ENCODE measurements around the gene ACTG1. TPM values are rescaled to one million over a fixed set of nuclear protein-coding genes. Genes with fewer than 3 reads are reported as not detected.
A peak's percentile ranks its signal among the peaks of the same experiment; 100 is the strongest.

The ACTG1 gene
- total RNA-seq, 1 donor = 8,913 TPM

GRCh38 chr17:81545160-81545949, 32.8 kb upstream of the ACTG1 start:
- no peak for DNase-seq (ENCODE audit: low read depth in 2 of 3, low spot score in 2 of 3)

- no peak for DNase-seq (ENCODE audit: low read depth in 2 of 3, low spot score in 2 of 3)
Measured at GRCh38 chr17:81544281-81544974, 31.8 kb upstream of the ACTG1 start.

GRCh38 chr17:81543756-81544155, 31.2 kb upstream of the ACTG1 start:
- no peak for DNase-seq (ENCODE audit: low read depth in 2 of 3, low spot score in 2 of 3)

DNA sequence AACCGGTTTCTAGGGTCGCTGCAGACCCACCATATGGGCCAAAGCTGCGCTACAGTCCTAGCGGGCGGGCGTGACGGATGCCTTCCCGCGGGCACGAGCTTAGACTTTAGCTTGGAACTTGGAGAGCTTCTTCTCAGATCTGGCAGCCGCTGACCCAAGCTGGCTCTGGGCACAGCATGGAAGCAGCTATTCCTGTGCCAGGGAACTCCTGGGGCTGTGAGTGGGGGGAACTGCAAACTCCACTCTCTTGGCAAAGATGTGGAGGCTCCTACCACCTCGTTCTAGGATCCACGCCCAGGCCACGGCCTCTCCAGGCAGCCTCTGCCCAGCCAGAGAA, 30.7 kb upstream of the ACTG1 start:
- DNase-seq (ENCODE audit: low read depth in 2 of 3, low spot score in 2 of 3) = no peak

- no peak for DNase-seq (ENCODE audit: low read depth in 2 of 3, low spot score in 2 of 3)
Measured at GRCh38 chr17:81542431-81543338, 30.1 kb upstream of the ACTG1 start.

DNA sequence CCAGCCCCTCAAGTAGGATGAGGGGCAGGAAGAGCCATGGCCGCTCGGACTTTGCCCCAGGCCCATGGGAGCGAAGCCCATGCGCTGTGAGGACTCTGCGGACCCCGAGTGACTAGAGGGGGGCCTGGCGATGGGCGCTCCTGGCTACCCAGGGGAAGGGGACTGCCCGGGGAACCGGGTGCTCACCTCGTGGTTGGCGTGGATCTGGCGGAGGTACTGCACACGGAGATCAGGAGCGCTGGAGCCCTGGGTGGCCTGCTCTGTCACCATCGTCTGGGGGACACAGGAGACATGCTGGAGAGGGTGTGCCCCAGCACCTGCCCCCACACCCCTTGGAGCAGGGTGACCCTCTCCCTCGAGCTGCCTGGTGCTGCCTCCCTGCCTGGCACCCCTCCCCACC, 28.5 kb upstream of the ACTG1 start:
- no peak for DNase-seq (ENCODE audit: low read depth in 2 of 3, low spot score in 2 of 3)

DNA sequence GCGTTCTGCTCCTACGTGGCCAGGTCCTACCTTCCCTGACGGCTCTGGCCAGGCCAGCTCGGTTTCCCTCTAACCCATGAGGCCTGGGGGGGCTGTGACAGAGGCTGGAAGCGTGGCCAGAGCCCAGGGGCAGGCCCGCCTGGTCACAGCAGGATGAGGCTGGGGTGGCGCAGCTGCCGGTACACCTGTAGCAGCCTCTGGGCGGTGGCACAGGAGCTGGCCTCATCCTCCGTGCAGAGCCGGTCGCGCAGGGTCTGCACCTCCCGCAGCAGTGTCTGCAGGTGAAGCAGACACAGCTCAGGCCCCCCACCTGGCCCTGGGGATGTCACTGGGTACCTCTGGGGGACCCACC, 28.1 kb upstream of the ACTG1 start:
- DNase-seq (ENCODE audit: low read depth in 2 of 3, low spot score in 2 of 3) = no peak

GRCh38 chr17:81539961-81540675, 27.5 kb upstream of the ACTG1 start:
- DNase-seq (ENCODE audit: low read depth in 2 of 3, low spot score in 2 of 3) = no peak

DNA sequence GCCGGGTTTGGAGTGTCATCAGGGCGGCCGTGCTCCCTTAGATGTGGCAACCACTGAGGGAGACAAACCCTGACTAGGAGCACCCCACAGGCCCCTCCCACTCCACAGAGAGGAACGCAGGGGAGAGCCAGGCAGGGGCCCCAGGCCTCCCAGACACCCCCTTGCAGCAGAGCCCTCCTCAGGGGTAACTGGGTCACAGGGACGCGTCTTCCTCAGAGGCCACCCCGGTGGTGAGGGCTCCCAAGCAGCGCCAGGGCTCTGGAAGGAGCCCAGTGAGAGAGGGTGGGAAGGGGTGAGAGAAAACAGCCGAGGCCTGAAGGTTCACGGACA, 26.9 kb upstream of the ACTG1 start:
- no peak for DNase-seq (ENCODE audit: low read depth in 2 of 3, low spot score in 2 of 3)

- no peak for DNase-seq (ENCODE audit: low read depth in 2 of 3, low spot score in 2 of 3)
Measured at GRCh38 chr17:81538651-81539570, 26.3 kb upstream of the ACTG1 start.

- no peak for DNase-seq (ENCODE audit: low read depth in 2 of 3, low spot score in 2 of 3)
Measured at GRCh38 chr17:81537856-81538555, 25.4 kb upstream of the ACTG1 start.

- DNase-seq (ENCODE audit: low read depth in 2 of 3, low spot score in 2 of 3) = peak in 2 of 3 donors; percentile 58 to 70
Measured at GRCh38 chr17:81537343-81537855, 24.8 kb upstream of the ACTG1 start.

DNA sequence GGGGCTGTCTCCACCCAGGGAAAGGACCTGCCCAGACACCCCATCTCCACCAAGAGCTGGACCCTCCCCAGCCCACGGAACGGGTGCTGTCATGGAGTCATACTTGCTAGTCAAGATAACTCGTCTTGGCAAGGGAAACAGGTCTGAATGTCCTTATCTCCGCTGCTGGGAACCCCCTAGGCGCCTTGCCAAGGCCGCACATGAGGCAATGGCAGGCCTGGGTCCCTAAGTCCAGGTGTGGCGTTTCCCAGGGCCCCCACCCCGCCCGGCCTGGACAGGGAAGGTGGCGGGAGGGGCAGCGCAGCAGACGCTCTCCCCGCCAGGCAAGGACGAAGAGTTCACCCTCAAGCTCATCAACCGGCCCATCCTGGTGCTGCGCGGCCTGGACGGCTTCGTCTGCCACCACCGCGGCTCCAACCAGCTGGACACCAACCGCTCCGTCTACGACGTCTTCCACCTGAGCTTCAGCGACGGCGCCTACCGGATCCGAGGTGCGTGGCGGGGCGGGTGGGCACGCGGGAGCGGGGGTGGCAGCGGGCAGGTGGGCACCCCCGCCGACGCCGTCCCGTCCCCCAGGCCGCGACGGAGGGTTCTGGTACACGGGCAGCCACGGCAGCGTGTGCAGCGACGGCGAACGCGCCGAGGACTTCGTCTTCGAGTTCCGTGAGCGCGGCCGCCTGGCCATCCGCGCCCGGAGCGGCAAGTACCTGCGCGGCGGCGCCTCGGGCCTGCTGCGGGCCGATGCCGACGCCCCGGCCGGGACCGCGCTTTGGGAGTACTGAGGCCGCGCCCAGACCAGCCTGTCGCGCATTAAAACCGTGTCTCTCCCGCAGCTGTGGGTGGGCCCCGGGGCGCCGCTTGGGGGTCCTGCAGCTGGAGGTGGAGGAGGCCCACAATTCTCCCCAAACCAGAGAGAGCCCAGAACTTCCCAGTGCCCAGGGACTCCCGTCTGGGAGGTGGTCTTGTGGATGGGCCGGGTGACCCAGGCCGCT, 24.0 kb upstream of the ACTG1 start:
- DNase-seq (ENCODE audit: low read depth in 2 of 3, low spot score in 2 of 3) = peak in 1 of 3 donors; percentile 43

DNA sequence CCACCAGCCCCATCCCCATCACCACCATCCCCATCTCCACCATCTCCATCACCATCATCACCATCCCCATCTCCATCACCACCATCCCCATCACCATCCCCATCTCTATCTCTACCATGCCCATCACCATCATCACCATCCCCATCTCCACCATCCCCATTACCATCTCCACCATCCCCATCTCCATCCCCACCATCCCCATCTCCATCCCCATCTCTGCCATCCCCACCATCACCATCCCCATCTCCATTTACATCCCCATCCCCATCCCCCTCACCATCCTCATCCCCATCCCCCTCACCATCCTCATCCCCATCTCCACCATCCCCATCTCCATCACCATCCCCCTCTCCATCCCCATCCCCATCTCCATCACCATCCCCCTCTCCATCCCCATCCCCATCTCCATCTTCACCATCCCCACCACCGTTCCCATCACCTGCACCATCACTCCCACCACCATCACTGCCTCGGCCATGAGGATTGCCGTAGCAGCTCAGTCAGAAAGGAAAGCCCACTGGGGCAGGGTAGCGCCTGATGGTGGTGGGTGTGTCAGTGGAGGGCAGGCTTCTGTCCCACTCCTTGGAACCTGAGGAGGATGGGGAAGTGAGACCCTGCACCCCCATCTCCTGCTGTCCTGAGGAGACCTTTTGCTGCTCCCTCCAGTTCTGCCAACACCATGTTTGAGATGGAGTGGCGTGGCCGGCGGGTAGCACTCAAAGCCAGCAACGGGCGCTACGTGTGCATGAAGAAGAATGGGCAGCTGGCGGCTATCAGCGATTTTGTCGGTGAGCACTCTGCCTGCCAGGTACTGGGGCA, 23.1 kb upstream of the ACTG1 start:
- no peak for DNase-seq (ENCODE audit: low read depth in 2 of 3, low spot score in 2 of 3)

GRCh38 chr17:81535007-81535328, 22.4 kb upstream of the ACTG1 start:
- no peak for DNase-seq (ENCODE audit: low read depth in 2 of 3, low spot score in 2 of 3)

- DNase-seq (ENCODE audit: low read depth in 2 of 3, low spot score in 2 of 3) = no peak
Measured at GRCh38 chr17:81534157-81535006, 21.8 kb upstream of the ACTG1 start.
